ENCODE data around the gene PTPN3.

The PTPN3 gene

GRCh38 chr9:109537288-109537687 lies 39.2 kb upstream of the PTPN3 start:
- Histone ChIP-seq H3K9ac (ENCODE audit: low read length) (no peak overlapping the region), H3K36me3 (ENCODE audit: low read length) (no peaks in the 10 kb centered on the region), H3K79me2 (ENCODE audit: insufficient read depth, low read length) (no peaks in the 10 kb centered on the region), H3K4me2 (ENCODE audit: low read depth, low read length, poor library complexity, severe bottlenecking) (no peak overlapping the region), H3K27ac (ENCODE audit: low read depth, low read length) (no peak overlapping the region), H3F3A (ENCODE audit: insufficient read depth) (no peaks in the 10 kb centered on the region), H3K9me3 (ENCODE audit: insufficient read depth, low read length) (no peaks in the 10 kb centered on the region), H4K20me1 (ENCODE audit: low read depth, low read length) (no peaks in the 10 kb centered on the region), H3K9me2 (replicated peaks; ENCODE audit: insufficient read depth, low read length) (no peaks in the 10 kb centered on the region), H2AFZ (ENCODE audit: low read depth, low read length, severe bottlenecking) (no peak overlapping the region), H3K27me3 (ENCODE audit: low read length) (no peaks in the 10 kb centered on the region), H3K4me3 (ENCODE audit: insufficient read depth, low read length, poor library complexity, severe bottlenecking) (no peak overlapping the region)
- TF ChIP-seq EZH2phosphoT487 (conservative IDR thresholded peaks at IDR 0.05; ENCODE audit: low read length): no peak
- TF ChIP-seq, protein P1, sequence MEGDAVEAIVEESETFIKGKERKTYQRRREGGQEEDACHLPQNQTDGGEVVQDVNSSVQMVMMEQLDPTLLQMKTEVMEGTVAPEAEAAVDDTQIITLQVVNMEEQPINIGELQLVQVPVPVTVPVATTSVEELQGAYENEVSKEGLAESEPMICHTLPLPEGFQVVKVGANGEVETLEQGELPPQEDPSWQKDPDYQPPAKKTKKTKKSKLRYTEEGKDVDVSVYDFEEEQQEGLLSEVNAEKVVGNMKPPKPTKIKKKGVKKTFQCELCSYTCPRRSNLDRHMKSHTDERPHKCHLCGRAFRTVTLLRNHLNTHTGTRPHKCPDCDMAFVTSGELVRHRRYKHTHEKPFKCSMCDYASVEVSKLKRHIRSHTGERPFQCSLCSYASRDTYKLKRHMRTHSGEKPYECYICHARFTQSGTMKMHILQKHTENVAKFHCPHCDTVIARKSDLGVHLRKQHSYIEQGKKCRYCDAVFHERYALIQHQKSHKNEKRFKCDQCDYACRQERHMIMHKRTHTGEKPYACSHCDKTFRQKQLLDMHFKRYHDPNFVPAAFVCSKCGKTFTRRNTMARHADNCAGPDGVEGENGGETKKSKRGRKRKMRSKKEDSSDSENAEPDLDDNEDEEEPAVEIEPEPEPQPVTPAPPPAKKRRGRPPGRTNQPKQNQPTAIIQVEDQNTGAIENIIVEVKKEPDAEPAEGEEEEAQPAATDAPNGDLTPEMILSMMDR (IDR thresholded peaks at IDR 0.05; ENCODE audit: insufficient read depth, low read length, poor library complexity, severe bottlenecking): no peak

- no peaks in the 10 kb centered on the region for H3K9me3 ChIP-seq (ENCODE audit: insufficient read depth, low read length)
- H3K9ac ChIP-seq (ENCODE audit: low read length): no peak overlapping the region
- H3K36me3 ChIP-seq (ENCODE audit: low read length): no peaks in the 10 kb centered on the region
- no peaks in the 10 kb centered on the region for H3K27me3 ChIP-seq (ENCODE audit: low read length)
- no peak overlapping the region for H3K4me3 ChIP-seq (ENCODE audit: insufficient read depth, low read length, poor library complexity, severe bottlenecking)
- H4K20me1 ChIP-seq (ENCODE audit: low read depth, low read length): no peaks in the 10 kb centered on the region
- no peak overlapping the region for H2AFZ ChIP-seq (ENCODE audit: low read depth, low read length, severe bottlenecking)
- no peak for TF ChIP-seq EZH2phosphoT487 (conservative IDR thresholded peaks at IDR 0.05; ENCODE audit: low read length)
- TF ChIP-seq, protein P1 (IDR thresholded peaks at IDR 0.05; ENCODE audit: insufficient read depth, low read length, poor library complexity, severe bottlenecking): no peak
- no peak overlapping the region for H3K4me2 ChIP-seq (ENCODE audit: low read depth, low read length, poor library complexity, severe bottlenecking)
- H3F3A ChIP-seq (ENCODE audit: insufficient read depth): no peaks in the 10 kb centered on the region
- no peaks in the 10 kb centered on the region for H3K9me2 ChIP-seq (replicated peaks; ENCODE audit: insufficient read depth, low read length)
- H3K79me2 ChIP-seq (ENCODE audit: insufficient read depth, low read length): no peaks in the 10 kb centered on the region
- H3K27ac ChIP-seq (ENCODE audit: low read depth, low read length): no peak overlapping the region
Observed at GRCh38 chr9:109536859-109537258, 38.8 kb upstream of the PTPN3 start.

DNA sequence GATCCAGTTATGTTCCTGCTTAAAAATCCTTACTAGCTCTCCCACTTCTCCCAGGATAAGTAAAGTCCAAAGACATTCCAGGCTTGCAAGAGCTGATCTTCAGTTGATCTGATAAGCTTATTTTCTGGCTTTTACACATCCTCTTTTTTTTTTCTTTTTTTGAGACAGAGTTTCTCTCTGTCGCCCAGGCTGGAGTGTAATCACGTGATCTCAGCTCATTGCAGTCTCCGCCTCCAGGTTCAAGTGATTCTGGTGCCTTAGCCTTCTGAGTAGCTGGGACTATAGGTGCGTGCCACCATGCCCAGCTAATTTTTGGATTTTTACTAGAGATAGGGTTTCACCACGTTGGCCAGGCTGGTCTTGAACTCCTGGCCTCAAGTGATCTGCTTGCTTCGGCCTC lies 37.3 kb upstream of the PTPN3 start:
- no peaks in the 10 kb centered on the region for H3K9me3 ChIP-seq (ENCODE audit: insufficient read depth, low read length)
- no peaks in the 10 kb centered on the region for H3F3A ChIP-seq (ENCODE audit: insufficient read depth)
- H3K9me2 ChIP-seq (replicated peaks; ENCODE audit: insufficient read depth, low read length): no peaks in the 10 kb centered on the region
- H3K9ac ChIP-seq (ENCODE audit: low read length): no peak overlapping the region
- no peak overlapping the region for H3K4me2 ChIP-seq (ENCODE audit: low read depth, low read length, poor library complexity, severe bottlenecking)
- TF ChIP-seq EZH2phosphoT487 (conservative IDR thresholded peaks at IDR 0.05; ENCODE audit: low read length): no peak
- TF ChIP-seq, protein P1 (IDR thresholded peaks at IDR 0.05; ENCODE audit: insufficient read depth, low read length, poor library complexity, severe bottlenecking): no peak
- H4K20me1 ChIP-seq (ENCODE audit: low read depth, low read length): no peaks in the 10 kb centered on the region
- no peak overlapping the region for H3K27ac ChIP-seq (ENCODE audit: low read depth, low read length)
- no peaks in the 10 kb centered on the region for H3K79me2 ChIP-seq (ENCODE audit: insufficient read depth, low read length)
- H3K4me3 ChIP-seq (ENCODE audit: insufficient read depth, low read length, poor library complexity, severe bottlenecking): no peak overlapping the region
- H3K27me3 ChIP-seq (ENCODE audit: low read length): no peaks in the 10 kb centered on the region
- H3K36me3 ChIP-seq (ENCODE audit: low read length): no peaks in the 10 kb centered on the region
- H2AFZ ChIP-seq (ENCODE audit: low read depth, low read length, severe bottlenecking): no peak overlapping the region

Data from SU-DHL-6 (cell line).